ENCODE measurements around the gene CCDC6. TPM values are rescaled to one million over a fixed set of nuclear protein-coding genes. Genes with fewer than 3 reads are reported as not detected.

CCDC6 gene
- total and polyA plus RNA-seq, 2 of the 4 experiments (the other 2 are of a cell fraction): 21.8 to 30.8 TPM

GRCh38 chr10:59857921-59858320 is 48.4 kb downstream of the CCDC6 start:
- no peaks in the 10 kb centered on the region for H3K36me3 ChIP-seq (ENCODE audit: control insufficient read depth, insufficient read depth, low read length)
- H3K4me2 ChIP-seq (ENCODE audit: low read depth, low read length): no peak overlapping the region
- intact Hi-C loops (cut with micrococcal nuclease) (no loop called here), in situ Hi-C loops (cut with MboI; ENCODE audit: low sequenced_read_pairs) (no loop called here), dilution Hi-C loops (cut with HindIII; ENCODE audit: low sequenced_read_pairs, unreplicated experiment) (no loop called here)
- no CpG with 5 or more reads among the region's 3 CpGs for WGBS, 2 experiments (ENCODE audit: extremely low coverage in 2 of 2, insufficient read length in 1 of 2)
- no peak overlapping the region for H3K18ac ChIP-seq (ENCODE audit: low read depth, low read length)
- H3K4me1 ChIP-seq (ENCODE audit: control insufficient read depth, insufficient read depth, low read length): peaks cover 6% of the 10 kb centered on the region
- no peak overlapping the region for H3K23ac ChIP-seq (ENCODE audit: low read depth, low read length)
- no peak overlapping the region for H2BK5ac ChIP-seq (ENCODE audit: low read depth, low read length, poor library complexity, severe bottlenecking)
- TF ChIP-seq CHD1 (IDR thresholded peaks at IDR 0.05; ENCODE audit: low read depth, low read length) (no peak), NFE2L2 (IDR thresholded peaks at IDR 0.05; ENCODE audit: low read depth, low read length) (no peak), FOS (IDR thresholded peaks at IDR 0.05; ENCODE audit: low read depth, low read length) (no peak), RFX5 (IDR thresholded peaks at IDR 0.05; ENCODE audit: low read depth, low read length) (no peak), BHLHE40 (IDR thresholded peaks at IDR 0.05; ENCODE audit: low read depth, low read length) (no peak), ELK1 (IDR thresholded peaks at IDR 0.05; ENCODE audit: borderline replicate concordance, low read depth, low read length) (no peak), MAZ (IDR thresholded peaks at IDR 0.05; ENCODE audit: borderline replicate concordance, low read depth, low read length) (no peak), SMC3 (IDR thresholded peaks at IDR 0.05; ENCODE audit: low read depth, low read length) (no peak), CEBPB (IDR thresholded peaks at IDR 0.05; ENCODE audit: low read depth, low read length) (no peak), MAFK (IDR thresholded peaks at IDR 0.05; ENCODE audit: low read depth, low read length) (no peak), POLR2A (IDR thresholded peaks at IDR 0.05; ENCODE audit: low read depth, low read length) (no peak), MXI1 (IDR thresholded peaks at IDR 0.05; ENCODE audit: borderline replicate concordance, low read depth, low read length) (no peak)
- no peak overlapping the region for H4K8ac ChIP-seq (ENCODE audit: low read depth in 2 of 2, low read length in 2 of 2)
- H3K9ac ChIP-seq (ENCODE audit: low read depth, low read length): no peak overlapping the region
- H2AK9ac ChIP-seq (replicated peaks; ENCODE audit: low read depth, low read length, poor library complexity): no peak overlapping the region
- H3K27me3 ChIP-seq (ENCODE audit: control insufficient read depth, insufficient read depth, low read length): no peaks in the 10 kb centered on the region
- H3K27ac ChIP-seq (ENCODE audit: insufficient read depth, low read length): no peak overlapping the region
- ChIA-PET POLR2A (ENCODE audit: unreplicated experiment) (no interaction called here), CTCF (interaction anchor here (1.3 kb wide), 1 partner anchor 13 kb away, joined by 3 read pairs; no protein-coding TSS in a partner anchor)
- H2AFZ ChIP-seq (replicated peaks; ENCODE audit: low read length, poor library complexity): no peak overlapping the region
- no peak overlapping the region for H4K91ac ChIP-seq (ENCODE audit: insufficient read depth, low read depth, low read length)
- H4K20me1 ChIP-seq (ENCODE audit: insufficient read depth, low read length): peaks cover 22% of the 10 kb centered on the region
- H2BK20ac ChIP-seq (ENCODE audit: low read depth, low read length): no peak overlapping the region
- DNase-seq (no peak), ATAC-seq (ENCODE audit: low read depth) (no peak)
- no peak overlapping the region for H3K4me3 ChIP-seq (ENCODE audit: insufficient read depth, low read depth, low read length)
- H2BK15ac ChIP-seq (ENCODE audit: low read depth, low read length): no peak overlapping the region
- H2AK5ac ChIP-seq (ENCODE audit: low read depth, low read length): no peak overlapping the region
- H3K14ac ChIP-seq (replicated peaks; ENCODE audit: low read depth, low read length): no peak overlapping the region
- no peak overlapping the region for H3K4ac ChIP-seq (ENCODE audit: low read depth, low read length)
- H2BK120ac ChIP-seq (ENCODE audit: low read depth, low read length): no peak overlapping the region
- peaks cover 9% of the 10 kb centered on the region; the same call in 1 of the 2 replicates for H3K9me1 ChIP-seq (ENCODE audit: insufficient read depth, low read length)
- no peaks in the 10 kb centered on the region for H3K9me3 ChIP-seq (ENCODE audit: control insufficient read depth, insufficient read depth, low read length)
- BruUV-seq (replicated peaks): no TSS peak
- no peak overlapping the region for H4K5ac ChIP-seq (ENCODE audit: low read depth, low read length)
- H3K56ac ChIP-seq (ENCODE audit: extremely low read depth, insufficient read depth, low read length): no peak overlapping the region
- H3K79me1 ChIP-seq (ENCODE audit: low read depth in 1 of 2, low read length in 2 of 2): peaks cover 27 to 69% of the 10 kb centered on the region in 2 experiments

All from IMR-90 (cell line).